Muscle of back (tissue), 11 donors: Measurements from ENCODE around the gene SRSF4. TPM values are rescaled to one million over a fixed set of nuclear protein-coding genes. Genes with fewer than 3 reads are reported as not detected.
"Not testable (repeated sequence)": the region's sequence is repeated elsewhere in the genome, so short reads cannot be mapped to it uniquely, and the experiment has no call there.

Experiments
- DNase-seq, 3 donors: peaks; one replicate each; pipeline versions ENCODE4 v3.0.0 to v3.0.0-alpha.2; 2013
- polyA plus RNA-seq, 10 donors: library from polyadenylated mRNA; unstranded; fragments of 120-200 nt; gene quantifications; one replicate each; pipeline ENCODE4 v1.2.1, GENCODE V29; 2013; ENCODE audit not compliant: insufficient read length in 10 of 10

SRSF4 gene
- polyA plus RNA-seq, 10 donors, result 57.3 to 82.7 (median 64.0) TPM

DNA sequence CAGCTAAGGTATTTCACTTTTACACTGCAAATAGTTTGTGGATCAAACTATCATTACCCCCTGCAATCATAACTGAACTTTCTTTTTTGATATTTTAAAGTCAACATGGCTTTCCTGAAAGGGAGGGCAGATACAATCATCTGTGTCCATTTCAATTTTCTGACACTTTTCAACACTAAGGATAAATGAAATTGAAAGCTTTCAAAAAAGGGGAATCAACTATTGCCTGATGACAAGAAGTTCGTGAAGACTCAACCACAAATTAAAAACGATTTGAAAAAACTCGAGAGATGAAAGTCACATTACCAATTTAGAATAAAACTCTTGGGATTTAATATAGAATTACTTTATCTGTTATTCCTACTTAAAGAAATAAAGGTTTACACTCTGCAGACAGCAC is 11.7 kb downstream of the SRSF4 start:
- no peak for DNase-seq

GRCh38 chr1:29167904-29168303 is 13.8 kb downstream of the SRSF4 start:
- no peak for DNase-seq

GRCh38 chr1:29166291-29166878 is 15.3 kb downstream of the SRSF4 start:
- DNase-seq, result no peak

- no peak for DNase-seq
Measured at GRCh38 chr1:29164588-29164987, 17.1 kb downstream of the SRSF4 start.

DNA sequence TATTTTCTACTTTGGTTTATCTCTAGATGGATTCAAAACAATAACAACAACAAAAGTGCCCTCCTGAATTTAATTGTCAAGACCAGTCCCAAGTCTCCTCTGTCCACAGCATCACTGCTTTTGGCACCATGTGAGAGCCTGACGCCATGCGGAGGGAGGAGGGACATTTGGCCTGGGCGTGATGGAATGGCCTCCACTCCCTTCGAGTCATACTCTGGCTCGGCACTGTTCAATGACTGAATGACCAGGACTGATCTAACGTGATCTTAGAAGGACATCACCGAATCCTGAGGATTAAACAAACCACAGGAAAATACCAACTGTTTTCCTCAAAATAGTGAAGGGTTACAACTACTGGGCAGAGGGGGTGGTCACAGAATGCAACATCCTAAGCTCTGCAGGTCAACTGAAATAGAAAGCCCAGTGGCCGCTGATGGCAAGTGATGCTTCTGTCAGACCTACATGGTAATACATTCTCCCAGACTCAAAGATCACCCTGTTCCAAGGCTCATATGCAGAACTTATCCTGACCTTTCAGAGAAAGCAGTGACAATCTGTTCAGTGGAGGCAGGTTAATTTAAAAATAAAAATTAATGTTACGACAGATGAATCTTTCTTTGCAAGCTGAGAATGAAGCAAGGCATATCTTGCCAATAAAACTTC is 19.1 kb downstream of the SRSF4 start:
- no peak for DNase-seq

DNA sequence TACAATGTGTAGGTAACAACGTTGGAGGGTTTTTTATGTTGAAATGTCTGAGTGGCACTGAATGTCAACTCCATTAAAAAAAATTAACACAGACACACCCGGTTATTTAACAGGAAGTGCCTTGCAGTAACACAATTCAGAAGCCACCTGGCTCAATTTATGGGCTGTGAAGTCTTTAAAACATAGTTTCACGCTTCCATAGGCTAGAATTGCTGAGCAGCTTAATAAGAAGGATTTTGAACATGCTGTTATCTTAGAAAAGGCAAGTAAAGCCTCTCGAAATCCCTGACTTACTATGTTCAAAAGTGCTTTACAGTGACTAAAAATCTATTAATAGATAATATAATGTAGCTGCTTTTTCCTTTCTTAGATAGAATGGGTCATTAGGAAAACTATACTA is 19.7 kb downstream of the SRSF4 start:
- DNase-seq, result no peak

DNA sequence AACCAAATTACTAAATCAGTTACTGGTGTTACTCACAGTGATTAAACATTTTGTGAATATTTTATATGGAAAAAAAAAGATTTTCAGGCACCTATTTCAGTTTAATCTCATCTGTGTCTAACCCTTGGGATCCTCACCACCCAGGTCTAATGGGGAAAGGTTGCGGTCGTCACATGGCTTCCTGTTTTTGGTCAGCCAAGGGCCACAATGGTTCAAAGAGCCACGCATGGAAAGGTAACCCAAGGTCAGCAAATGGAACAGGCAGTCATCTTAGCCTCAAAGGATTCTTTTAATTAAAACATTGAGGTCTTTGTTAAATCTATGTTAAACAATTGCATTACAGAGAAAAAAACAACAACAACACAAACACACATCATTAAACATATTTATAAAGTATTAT is 21.9 kb downstream of the SRSF4 start:
- DNase-seq, result no peak

DNA sequence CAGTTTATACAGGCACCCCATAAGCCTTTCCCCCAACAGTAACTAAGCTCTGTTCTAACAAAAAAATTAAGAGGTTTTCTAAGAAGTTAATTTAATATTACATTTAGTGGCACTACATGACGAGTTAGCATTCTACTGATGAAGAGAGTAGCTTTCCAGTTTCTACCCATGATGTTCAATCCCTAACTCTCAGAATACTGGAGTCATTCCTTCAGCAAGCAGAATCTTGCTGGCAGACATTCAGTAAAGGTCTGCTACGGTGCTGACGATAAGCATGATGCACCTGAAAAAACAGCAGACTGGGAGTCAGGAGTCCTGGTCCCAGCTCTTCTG is 24.5 kb downstream of the SRSF4 start:
- DNase-seq, result no peak

DNA sequence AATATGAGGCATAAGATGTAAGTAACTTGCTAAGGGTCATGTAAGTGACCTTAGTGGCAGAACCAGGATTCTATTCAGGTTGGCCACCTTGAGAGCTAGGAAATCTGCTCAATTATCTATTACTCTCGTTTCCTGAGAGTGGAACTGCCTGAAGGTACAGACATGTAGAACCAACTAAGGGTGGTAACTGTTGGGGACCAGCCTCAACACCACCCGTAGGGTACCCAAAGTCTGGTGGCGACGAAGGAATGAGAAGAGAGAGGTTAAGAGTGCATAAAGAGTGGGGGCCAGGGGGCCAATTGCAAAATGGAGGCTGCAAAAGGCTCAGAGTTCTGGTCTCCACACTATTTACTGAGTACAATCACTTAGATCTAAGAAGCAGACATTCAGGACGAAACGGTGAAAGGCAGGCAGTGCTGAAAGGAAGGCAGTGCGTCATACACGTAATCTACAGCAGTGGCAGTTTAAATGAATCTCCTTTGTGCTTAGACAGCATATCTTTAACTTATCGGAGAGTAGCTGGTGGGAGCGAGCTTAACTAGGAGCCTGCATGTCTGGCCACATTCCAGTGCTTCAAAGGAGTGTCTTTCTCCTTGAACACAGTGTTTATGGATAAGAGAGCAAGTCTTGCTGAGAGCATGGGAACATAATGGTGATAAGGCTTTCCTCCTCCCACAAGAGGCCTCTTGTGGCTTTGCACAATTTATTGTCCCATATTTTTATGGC is 25.0 kb downstream of the SRSF4 start:
- DNase-seq, result peak in 2 of 3 donors; percentile 25 to 34

DNA sequence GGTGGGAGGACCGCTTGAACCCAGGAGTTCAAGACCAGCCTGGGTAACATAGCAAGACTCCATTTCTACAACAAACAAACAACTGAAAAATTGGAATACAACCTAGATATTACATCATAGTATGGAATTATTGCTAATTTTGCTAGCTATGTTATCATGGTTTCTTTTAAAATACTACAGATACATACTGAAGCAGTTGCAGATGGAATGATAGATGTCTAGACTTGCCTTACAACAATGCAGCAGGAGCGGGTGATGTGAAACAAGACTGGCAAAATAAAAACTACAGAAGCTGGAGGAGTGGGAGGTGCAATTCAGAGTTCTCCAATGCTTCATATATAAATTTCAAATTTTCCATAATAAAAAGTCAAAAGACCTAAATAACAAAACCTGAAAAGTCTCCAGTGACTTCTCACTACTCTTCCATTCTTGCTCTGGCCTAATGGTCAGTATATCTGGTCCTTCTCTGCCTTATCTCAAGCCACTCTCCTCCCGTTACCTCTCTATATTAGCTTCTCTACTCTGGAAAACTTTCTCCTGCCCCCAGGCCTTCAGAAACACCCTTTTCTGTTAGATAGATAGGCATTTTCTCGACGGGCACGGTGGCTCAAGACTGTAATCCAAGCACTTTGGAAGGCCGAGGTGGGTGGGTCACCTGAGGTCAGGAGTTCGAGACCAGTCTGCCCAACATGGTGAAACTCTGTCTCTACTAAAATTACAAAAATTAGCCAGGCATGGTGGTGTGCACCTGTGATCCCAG is 29.5 kb downstream of the SRSF4 start:
- no peak for DNase-seq

GRCh38 chr1:29150346-29150745 is 31.4 kb downstream of the SRSF4 start:
- not testable (repeated sequence) for DNase-seq

DNA sequence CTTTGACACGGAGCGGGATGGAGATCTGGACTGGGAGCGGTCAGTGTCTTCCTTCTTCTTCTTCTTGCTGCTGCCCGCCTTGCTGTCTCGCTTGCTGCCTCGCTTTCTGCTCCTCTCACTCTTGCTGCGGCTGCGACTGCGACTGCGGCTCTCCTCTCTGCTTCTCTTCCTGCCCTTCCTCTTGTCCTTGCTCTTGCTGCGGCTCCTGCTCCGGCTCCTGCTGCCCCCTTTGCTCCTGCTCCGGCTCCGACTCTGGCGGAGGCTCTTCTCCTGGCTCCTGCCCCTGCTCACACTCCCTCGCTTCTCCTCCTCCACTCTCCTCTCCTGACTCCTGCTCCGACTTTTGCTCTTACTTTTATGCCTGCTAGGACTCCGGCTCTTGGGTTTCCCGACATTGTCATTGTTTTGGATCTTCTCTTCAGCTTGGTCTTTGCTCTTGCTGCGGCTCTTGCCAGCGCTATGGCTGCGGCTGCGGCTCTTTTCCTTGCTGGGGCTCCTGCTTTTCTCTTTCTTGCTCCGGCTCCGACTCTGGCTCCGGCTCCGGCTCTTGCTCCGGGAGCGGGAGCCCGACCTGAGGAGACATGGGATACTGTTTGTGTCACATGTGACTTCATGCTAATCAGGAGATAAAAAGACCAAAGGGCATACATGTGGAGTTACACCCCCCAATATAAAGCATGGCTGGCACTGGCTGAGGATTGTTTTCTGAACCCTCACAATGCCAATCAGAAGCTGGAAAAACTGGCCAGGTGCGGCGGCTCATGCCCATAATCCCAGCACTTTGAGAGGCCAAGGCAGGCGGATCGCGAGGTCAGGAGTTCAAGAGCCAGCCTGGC is 32.8 kb downstream of the SRSF4 start:
- no peak for DNase-seq

- DNase-seq, result peak in 1 of 3 donors; percentile 87
Measured at GRCh38 chr1:29145739-29146437, 35.8 kb downstream of the SRSF4 start.

DNA sequence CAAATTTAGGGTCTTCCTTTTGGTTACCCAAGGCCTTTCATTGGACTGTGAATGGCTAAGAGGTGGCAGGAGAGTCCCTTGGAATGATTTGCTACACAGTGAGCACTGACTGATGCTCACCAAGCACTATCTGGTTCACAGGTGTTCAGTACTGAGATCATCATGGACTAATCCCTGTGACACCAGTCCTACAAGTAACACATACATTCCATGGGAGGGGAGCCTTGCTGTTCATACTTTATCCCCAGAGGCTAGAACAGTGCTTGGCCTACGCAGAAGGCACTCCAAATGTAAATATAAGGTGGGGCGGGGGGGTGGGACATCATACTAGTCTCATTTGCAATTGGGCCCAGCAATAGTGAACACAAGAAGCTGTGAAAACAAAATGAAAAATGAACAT is 37.5 kb downstream of the SRSF4 start:
- DNase-seq, result no peak

DNA sequence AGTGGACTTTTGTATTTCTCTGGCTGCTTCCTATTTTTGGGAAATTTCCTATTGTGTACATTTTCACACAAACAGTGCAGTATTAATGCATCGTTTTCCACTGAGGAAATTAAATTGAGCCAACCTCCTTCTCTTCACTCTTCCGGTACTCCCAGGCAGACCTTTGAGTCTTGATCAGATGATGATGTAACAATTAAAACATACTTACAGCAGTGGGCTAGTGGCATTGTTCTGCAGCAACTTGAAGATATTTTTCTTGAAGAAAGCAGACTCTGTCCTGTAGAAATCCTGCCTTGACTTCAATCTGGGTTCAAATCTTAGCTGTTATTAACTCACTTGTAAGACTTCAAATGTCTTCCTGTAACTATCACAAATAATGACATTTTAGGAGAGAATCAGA is 39.0 kb downstream of the SRSF4 start:
- no peak for DNase-seq

DNA sequence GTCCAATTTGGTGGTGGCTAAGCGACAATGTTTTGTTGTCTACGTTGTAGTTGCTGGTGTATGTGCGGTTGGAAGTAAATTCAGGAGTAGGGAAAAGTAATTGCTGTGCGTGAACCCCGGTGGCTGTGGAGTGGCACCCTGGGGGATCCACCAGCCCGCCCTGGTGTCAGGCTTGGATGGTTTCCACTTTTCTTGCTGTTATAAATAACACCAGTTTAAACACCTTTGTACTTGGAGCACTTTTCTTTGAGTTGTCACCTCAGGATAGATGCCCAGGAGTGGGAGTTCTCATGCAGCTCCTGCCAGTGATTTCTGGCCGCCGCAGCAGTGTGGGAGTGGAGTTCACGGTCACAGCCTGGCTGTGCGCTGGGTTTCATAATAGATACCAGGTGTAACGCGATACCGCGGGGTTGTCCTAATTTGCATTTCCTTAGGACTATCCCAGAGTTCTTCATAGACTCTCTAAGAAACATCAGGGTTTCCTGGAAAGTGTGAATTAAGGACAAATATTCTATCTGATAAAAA is 45.2 kb downstream of the SRSF4 start:
- peak in 2 of 3 donors; percentile 25 to 63 for DNase-seq

DNA sequence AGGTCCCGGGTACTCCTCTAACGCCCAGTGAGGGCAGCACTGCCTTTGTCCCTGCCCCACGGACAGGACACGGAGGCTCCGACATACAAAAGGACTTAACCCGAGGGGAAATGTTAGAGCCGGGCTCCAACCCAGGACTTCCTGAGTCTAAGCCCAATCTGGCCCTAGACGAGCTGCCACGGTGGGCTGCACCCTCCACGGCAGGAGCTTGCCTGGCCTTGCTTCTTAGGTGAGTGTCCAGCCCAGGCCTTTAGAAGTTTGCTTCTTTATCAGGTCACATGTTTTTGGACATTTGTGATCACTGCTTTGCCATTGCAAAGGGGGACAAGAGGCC is 47.0 kb downstream of the SRSF4 start:
- no peak for DNase-seq

- no peak for DNase-seq
Measured at GRCh38 chr1:29133861-29134694, 47.6 kb downstream of the SRSF4 start.

- not testable (repeated sequence) for DNase-seq
Measured at GRCh38 chr1:29131056-29131455, 50.6 kb downstream of the SRSF4 start.

GRCh38 chr1:29129916-29130315 is 51.8 kb downstream of the SRSF4 start:
- DNase-seq, result no peak
